Astrocyte (in vitro differentiated cells and primary cell): Measurements from ENCODE around the gene CLCN7. TPM values are rescaled to one million over a fixed set of nuclear protein-coding genes. Genes with fewer than 3 reads are reported as not detected.

Experiments used
- DNase-seq: peaks from one replicate; pipeline ENCODE4 v3.0.0-alpha.2; 2010; ENCODE audit warnings: low read depth
- FAIRE-seq: peaks from 2 replicates; lab custom pipeline; 2011; peaks lifted over from hg19 to GRCh38; lab: Jason Lieb, UNC
- H2AFZ ChIP-seq: 2 replicates; pipeline ENCODE4 v1.6.0; 2012; ENCODE audit warnings: low read depth, low read length, inconsistent platforms
- H3K27ac ChIP-seq: 2 replicates; pipeline ENCODE4 v1.5.1; 2011; ENCODE audit warnings: low read depth, low read length, inconsistent platforms
- H3K27me3 ChIP-seq: 2 replicates; pipeline ENCODE4 v1.6.0; 2011; ENCODE audit warnings: low read length, inconsistent platforms; ENCODE audit not compliant: insufficient read depth
- H3K36me3 ChIP-seq: 2 replicates; pipeline ENCODE4 v1.5.1; 2011; ENCODE audit warnings: low read length, inconsistent platforms; ENCODE audit not compliant: insufficient read depth
- H3K4me1 ChIP-seq: 2 replicates; pipeline ENCODE4 v1.5.1; 2011; ENCODE audit warnings: low read length, inconsistent platforms; ENCODE audit not compliant: insufficient read depth
- H3K4me2 ChIP-seq: 2 replicates; pipeline ENCODE4 v1.6.0; 2012; ENCODE audit warnings: low read length, inconsistent platforms
- H3K4me3 ChIP-seq: 2 replicates; pipeline ENCODE4 v1.5.1; 2011; ENCODE audit warnings: low read depth, mild to moderate bottlenecking, low read length, inconsistent platforms; ENCODE audit not compliant: insufficient read depth
- H3K79me2 ChIP-seq: 2 replicates; pipeline ENCODE4 v1.6.0; 2012; ENCODE audit warnings: mild to moderate bottlenecking, low read length, inconsistent platforms; ENCODE audit not compliant: insufficient read depth
- H3K9ac ChIP-seq: 2 replicates; pipeline ENCODE4 v1.6.0; 2012; ENCODE audit warnings: mild to moderate bottlenecking, low read length, inconsistent platforms
- H3K9me3 ChIP-seq: 2 replicates; pipeline ENCODE4 v1.5.1; 2012; ENCODE audit warnings: low read depth, mild to moderate bottlenecking, low read length, inconsistent platforms; ENCODE audit not compliant: insufficient read depth
- H4K20me1 ChIP-seq: 2 replicates; pipeline ENCODE4 v1.6.0; 2012; ENCODE audit warnings: low read length, inconsistent platforms; ENCODE audit not compliant: insufficient read depth
- H3K27ac Mint-ChIP-seq: one replicate; pipeline ENCODE4 v1.8.0; 2021; ENCODE audit warnings: mild to moderate bottlenecking, mixed read lengths; ENCODE audit not compliant: unreplicated experiment
- H3K27me3 Mint-ChIP-seq: one replicate; pipeline ENCODE4 v1.8.0; 2021; ENCODE audit warnings: low read depth, mixed read lengths; ENCODE audit not compliant: unreplicated experiment
- H3K36me3 Mint-ChIP-seq: one replicate; pipeline ENCODE4 v1.8.0; 2021; ENCODE audit warnings: low read depth, mixed read lengths; ENCODE audit not compliant: unreplicated experiment
- H3K4me1 Mint-ChIP-seq: one replicate; pipeline ENCODE4 v1.8.0; 2021; ENCODE audit warnings: low read depth, mixed read lengths; ENCODE audit not compliant: unreplicated experiment
- H3K4me3 Mint-ChIP-seq: one replicate; pipeline ENCODE4 v1.8.0; 2021; ENCODE audit warnings: mild to moderate bottlenecking, moderate library complexity, mixed read lengths; ENCODE audit not compliant: unreplicated experiment
- H3K9me3 Mint-ChIP-seq: one replicate; pipeline ENCODE4 v1.8.0; 2021; ENCODE audit warnings: mild to moderate bottlenecking, mixed read lengths; ENCODE audit not compliant: unreplicated experiment
- CTCF ChIP-seq: IDR thresholded peaks from 2 replicates; pipeline ENCODE4 v1.5.1; 2011; ENCODE audit warnings: low read depth, mild to moderate bottlenecking, inconsistent platforms, low read length, moderate library complexity; ENCODE audit not compliant: insufficient read depth
- EZH2 ChIP-seq: IDR thresholded peaks from 2 replicates; pipeline ENCODE4 v1.6.1; 2012; ENCODE audit warnings: mild to moderate bottlenecking, low read length, inconsistent platforms; ENCODE audit not compliant: insufficient read depth
- total RNA-seq: library from RNA; stranded (reverse); gene quantifications from 2 replicates; pipeline ENCODE4 v1.2.1, GENCODE V29; 2021

Gene CLCN7
- total RNA-seq, 1 donor from 2014 or later: 66.7 TPM

GRCh38 chr16:1523581-1524245, 48.9 kb upstream of the CLCN7 start:
- peak overlapping the region; percentile 27 for H3K4me3 Mint-ChIP-seq
- Histone ChIP-seq H3K4me3 (no peak overlapping the region), H2AFZ (no peak overlapping the region), H3K27ac (no peak overlapping the region), H3K4me2 (no peak overlapping the region), H3K9me3 (no peaks in the 10 kb centered on the region), H4K20me1 (no peaks in the 10 kb centered on the region), H3K36me3 (no peaks in the 10 kb centered on the region), H3K79me2 (no peaks in the 10 kb centered on the region), H3K9ac (no peak overlapping the region), H3K27me3 (no peaks in the 10 kb centered on the region), H3K4me1 (no peaks in the 10 kb centered on the region)
- H3K27ac Mint-ChIP-seq: no peak overlapping the region
- H3K36me3 Mint-ChIP-seq: peaks cover 9% of the 10 kb centered on the region
- H3K27me3 Mint-ChIP-seq: no peaks in the 10 kb centered on the region
- H3K4me1 Mint-ChIP-seq: peaks cover 2% of the 10 kb centered on the region
- FAIRE-seq: no peak
- no peaks in the 10 kb centered on the region for H3K9me3 Mint-ChIP-seq
- no peak for DNase-seq
- TF ChIP-seq CTCF (no peak), EZH2 (no peak)

GRCh38 chr16:1520461-1520860, 45.6 kb upstream of the CLCN7 start:
- no peak for FAIRE-seq

More at GRCh38 chr16:1520461-1520860, 45.6 kb upstream of the CLCN7 start:
- H3K4me1 Mint-ChIP-seq: no peaks in the 10 kb centered on the region
- Histone ChIP-seq H3K4me1 (no peaks in the 10 kb centered on the region), H3K27me3 (no peaks in the 10 kb centered on the region), H3K4me3 (no peak overlapping the region), H3K27ac (no peak overlapping the region), H3K36me3 (no peaks in the 10 kb centered on the region), H3K9ac (no peak overlapping the region), H3K4me2 (no peak overlapping the region), H2AFZ (no peak overlapping the region), H3K79me2 (no peaks in the 10 kb centered on the region), H3K9me3 (no peaks in the 10 kb centered on the region), H4K20me1 (no peaks in the 10 kb centered on the region)
- no peak for DNase-seq
- H3K9me3 Mint-ChIP-seq: peaks cover 2% of the 10 kb centered on the region
- peaks cover 16% of the 10 kb centered on the region for H3K36me3 Mint-ChIP-seq
- no peak overlapping the region for H3K27ac Mint-ChIP-seq
- TF ChIP-seq EZH2: no peak
- no peak for TF ChIP-seq CTCF
- H3K4me3 Mint-ChIP-seq: no peak overlapping the region
- no peaks in the 10 kb centered on the region for H3K27me3 Mint-ChIP-seq
